ENCODE data around the gene SLFN12L. TPM values are rescaled to one million over a fixed set of nuclear protein-coding genes. Genes with fewer than 3 reads are reported as not detected.
"Not testable (repeated sequence)": the region's sequence is repeated elsewhere in the genome, so short reads cannot be mapped to it uniquely, and the experiment has no call there.

The SLFN12L gene
- total RNA-seq, 1 donor from 2014 or later = 2.4 TPM

- Mint-ChIP-seq H3K36me3 (ENCODE audit: low read depth) (no peaks in the 10 kb centered on the region), H3K4me1 (peaks cover 12% of the 10 kb centered on the region), H3K9me3 (peaks cover 2% of the 10 kb centered on the region), H3K27me3 (peaks cover 3% of the 10 kb centered on the region), H3K27ac (no peak overlapping the region), H3K4me3 (no peak overlapping the region)
- ChIA-PET POLR2A (no interaction called here), CTCF (no interaction called here)
- intact Hi-C loops (cut with micrococcal nuclease) = no loop called here
- DNase-seq (no peak), ATAC-seq (ENCODE audit: low read depth) (no peak)
- no peak for TF ChIP-seq CTCF (IDR thresholded peaks at IDR 0.05)
Observed at GRCh38 chr17:35467824-35468223, 69.7 kb downstream of the SLFN12L start.

- Mint-ChIP-seq H3K9me3 (no peaks in the 10 kb centered on the region), H3K4me3 (peak overlapping the region; percentile 80), H3K27ac (peak overlapping the region; percentile 67), H3K36me3 (ENCODE audit: low read depth) (no peaks in the 10 kb centered on the region), H3K27me3 (peaks cover 3% of the 10 kb centered on the region), H3K4me1 (peaks cover 19% of the 10 kb centered on the region)
- DNase-seq (peak; percentile 62), ATAC-seq (ENCODE audit: low read depth) (peak; percentile 94)
- intact Hi-C loops (cut with micrococcal nuclease) = loop anchor here (1.0 kb wide), 3 partner anchors 12 to 92 kb away; partner anchors contain the start of gene SLFN13
- no peak for TF ChIP-seq CTCF (IDR thresholded peaks at IDR 0.05)
- ChIA-PET POLR2A (interaction anchor here (0.7 to 1.2 kb wide), 3 partner anchors 12 to 27 kb away, joined by 3 to 6 read pairs (median 4); partner anchors contain the start of gene SLFN13), CTCF (interaction anchor here (1.1 to 1.2 kb wide), 2 partner anchors 12 to 148 kb away, joined by 3 to 6 read pairs; partner anchors contain the start of gene SLFN13)
Observed at GRCh38 chr17:35460354-35460851, 77.1 kb downstream of the SLFN12L start.

DNA sequence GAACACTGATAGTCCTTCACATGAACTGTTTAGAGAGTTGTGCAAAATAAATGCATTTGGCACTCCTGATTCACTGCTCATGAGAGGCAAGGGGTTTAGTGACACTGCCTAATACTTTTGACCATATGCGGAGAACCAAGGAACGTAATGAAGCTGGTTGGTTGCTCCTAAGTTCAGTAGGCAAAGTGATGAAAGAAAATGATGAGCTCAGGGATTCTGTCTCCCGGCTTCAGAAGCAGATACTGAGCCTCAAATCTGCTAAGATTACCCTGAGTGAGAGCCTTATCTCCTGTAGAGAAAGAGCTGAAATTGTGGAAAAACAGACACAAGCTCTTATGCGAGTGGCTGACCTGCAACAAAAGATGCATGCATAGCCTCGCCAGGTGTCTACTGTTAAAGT lies 83.4 kb downstream of the SLFN12L start:
- intact Hi-C loops (cut with micrococcal nuclease); DNase-seq; POLR2A ChIA-PET; H3K27ac Mint-ChIP-seq; ATAC-seq (ENCODE audit: low read depth); H3K4me3 Mint-ChIP-seq; H3K27me3 Mint-ChIP-seq; H3K36me3 Mint-ChIP-seq (ENCODE audit: low read depth); CTCF ChIA-PET; H3K9me3 Mint-ChIP-seq; H3K4me1 Mint-ChIP-seq: not testable (repeated sequence)

- H3K27ac Mint-ChIP-seq = no peak overlapping the region
- no peaks in the 10 kb centered on the region for H3K27me3 Mint-ChIP-seq
- H3K4me3 Mint-ChIP-seq = no peak overlapping the region
- TF ChIP-seq CTCF (IDR thresholded peaks at IDR 0.05) = no peak
- ChIA-PET CTCF (no interaction called here), POLR2A (no interaction called here)
- no peaks in the 10 kb centered on the region for H3K36me3 Mint-ChIP-seq (ENCODE audit: low read depth)
- H3K4me1 Mint-ChIP-seq = peaks cover 13% of the 10 kb centered on the region
- DNase-seq = no peak
- no peaks in the 10 kb centered on the region for H3K9me3 Mint-ChIP-seq
- intact Hi-C loops (cut with micrococcal nuclease) = no loop called here
- no peak for ATAC-seq (ENCODE audit: low read depth)
Observed at GRCh38 chr17:35453171-35453570, 84.3 kb downstream of the SLFN12L start.

DNA sequence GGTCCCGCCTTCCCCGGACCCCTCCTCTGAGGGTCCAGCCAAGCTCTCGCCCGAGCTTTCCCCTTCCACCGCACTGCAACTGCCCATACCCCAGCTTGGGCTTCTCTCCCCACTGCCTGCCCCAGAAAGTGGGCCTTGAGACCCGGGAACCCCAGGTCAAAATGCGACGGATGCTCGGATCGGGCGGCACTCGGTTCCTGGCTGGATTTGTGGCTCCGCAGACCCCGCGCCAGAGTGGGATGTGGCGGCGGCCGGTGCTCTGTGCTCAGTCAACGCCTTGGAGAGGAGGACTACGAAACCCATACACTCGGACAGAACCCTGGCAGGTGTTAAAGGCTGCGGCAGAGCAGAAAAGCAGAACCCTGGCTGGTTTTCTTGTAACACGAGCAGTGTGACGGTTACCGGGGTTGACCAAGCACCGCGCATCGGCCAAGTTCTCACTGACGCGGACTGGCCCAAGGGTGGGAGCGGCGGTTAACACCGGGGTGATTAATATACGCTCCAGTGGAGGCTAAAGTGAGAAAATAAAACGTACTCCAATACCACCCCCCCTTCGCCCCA lies 88.0 kb downstream of the SLFN12L start:
- intact Hi-C loops (cut with micrococcal nuclease) = loop anchor here (1.0 to 2.0 kb wide), 2 partner anchors 38 to 49 kb away; no protein-coding TSS in a partner anchor

More for the DNA sequence above, 88.0 kb downstream of the SLFN12L start:
- POLR2A ChIA-PET = interaction anchor here (0.7 to 2.0 kb wide), 3 partner anchors 38 to 556 kb away, joined by 4 to 18 read pairs (median 4); no protein-coding TSS in a partner anchor
- H3K27ac Mint-ChIP-seq = peak overlapping the region; percentile 76
- no peaks in the 10 kb centered on the region for H3K9me3 Mint-ChIP-seq
- H3K4me1 Mint-ChIP-seq = peaks cover 23% of the 10 kb centered on the region
- CTCF ChIA-PET = interaction anchor here (0.6 to 1.6 kb wide), 3 partner anchors 90 to 137 kb away, joined by 3 to 8 read pairs (median 4); no protein-coding TSS in a partner anchor
- H3K36me3 Mint-ChIP-seq (ENCODE audit: low read depth) = no peaks in the 10 kb centered on the region
- H3K4me3 Mint-ChIP-seq = peak overlapping the region; percentile 89
- DNase-seq = peak; percentile 36
- no peak for TF ChIP-seq CTCF (IDR thresholded peaks at IDR 0.05)
- peak; percentile 45 for ATAC-seq (ENCODE audit: low read depth)
- no peaks in the 10 kb centered on the region for H3K27me3 Mint-ChIP-seq
